GM12872 (cell line): ENCODE results near the gene LILRB1.

Experiments used
- CTCF ChIP-seq: IDR thresholded peaks from 3 replicates; pipeline ENCODE4 v1.5.1; 2011; ENCODE audit warnings: low read depth, mild to moderate bottlenecking, low read length, moderate library complexity; ENCODE audit not compliant: insufficient read depth

LILRB1 gene

GRCh38 chr19:54684527-54684926, 54.2 kb downstream of the LILRB1 start:
- no peak for TF ChIP-seq CTCF
